Measurements from ENCODE around the gene PLXNA2. TPM values are rescaled to one million over a fixed set of nuclear protein-coding genes. Genes with fewer than 3 reads are reported as not detected.
A peak's percentile ranks its signal among the peaks of the same experiment; 100 is the strongest.

Gene PLXNA2
- total and polyA plus RNA-seq, 2 of the 13 experiments (the other 11 are each of a cell fraction or from before 2014, with no cell fraction given) = 1.1 to 2.1 TPM

- TF ChIP-seq, protein P1, sequence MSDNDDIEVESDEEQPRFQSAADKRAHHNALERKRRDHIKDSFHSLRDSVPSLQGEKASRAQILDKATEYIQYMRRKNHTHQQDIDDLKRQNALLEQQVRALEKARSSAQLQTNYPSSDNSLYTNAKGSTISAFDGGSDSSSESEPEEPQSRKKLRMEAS (IDR thresholded peaks at IDR 0.05) = no peak
- TF ChIP-seq NR2F6 (IDR thresholded peaks at IDR 0.05) (0 out of 2 replicates have a peak, but pooled peaks have one; percentile 21), NR2F6 (CRISPR knock-in tag; IDR thresholded peaks at IDR 0.05) (peak; percentile 44; the same call in 1 of the 2 replicates), TBP (CRISPR knock-in tag; IDR thresholded peaks at IDR 0.05) (no peak), ZNF83 (CRISPR knock-in tag; IDR thresholded peaks at IDR 0.05; ENCODE audit: borderline replicate concordance) (no peak), SALL1 (CRISPR knock-in tag; IDR thresholded peaks at IDR 0.05) (peak; percentile 63), ZFP36L2 (CRISPR knock-in tag; IDR thresholded peaks at IDR 0.05) (no peak), HOMEZ (CRISPR knock-in tag; IDR thresholded peaks at IDR 0.05; ENCODE audit: low read depth) (0 out of 2 replicates have a peak, but pooled peaks have one; percentile 23), ZBTB44 (CRISPR knock-in tag; IDR thresholded peaks at IDR 0.05) (no peak), SOX5 (CRISPR knock-in tag; IDR thresholded peaks at IDR 0.05; ENCODE audit: borderline replicate concordance) (peak; percentile 48; the same call in 1 of the 2 replicates), SIN3B (IDR thresholded peaks at IDR 0.05; ENCODE audit: low read length) (no peak), ZNF530 (CRISPR knock-in tag; IDR thresholded peaks at IDR 0.05; ENCODE audit: low read depth) (no peak), FOSL2 (CRISPR knock-in tag; IDR thresholded peaks at IDR 0.05) (peak; percentile 85)
- TF ChIP-seq, protein P2, sequence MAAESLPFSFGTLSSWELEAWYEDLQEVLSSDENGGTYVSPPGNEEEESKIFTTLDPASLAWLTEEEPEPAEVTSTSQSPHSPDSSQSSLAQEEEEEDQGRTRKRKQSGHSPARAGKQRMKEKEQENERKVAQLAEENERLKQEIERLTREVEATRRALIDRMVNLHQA (CRISPR knock-in tag; IDR thresholded peaks at IDR 0.05) = no peak
- TF ChIP-seq, protein P3, sequence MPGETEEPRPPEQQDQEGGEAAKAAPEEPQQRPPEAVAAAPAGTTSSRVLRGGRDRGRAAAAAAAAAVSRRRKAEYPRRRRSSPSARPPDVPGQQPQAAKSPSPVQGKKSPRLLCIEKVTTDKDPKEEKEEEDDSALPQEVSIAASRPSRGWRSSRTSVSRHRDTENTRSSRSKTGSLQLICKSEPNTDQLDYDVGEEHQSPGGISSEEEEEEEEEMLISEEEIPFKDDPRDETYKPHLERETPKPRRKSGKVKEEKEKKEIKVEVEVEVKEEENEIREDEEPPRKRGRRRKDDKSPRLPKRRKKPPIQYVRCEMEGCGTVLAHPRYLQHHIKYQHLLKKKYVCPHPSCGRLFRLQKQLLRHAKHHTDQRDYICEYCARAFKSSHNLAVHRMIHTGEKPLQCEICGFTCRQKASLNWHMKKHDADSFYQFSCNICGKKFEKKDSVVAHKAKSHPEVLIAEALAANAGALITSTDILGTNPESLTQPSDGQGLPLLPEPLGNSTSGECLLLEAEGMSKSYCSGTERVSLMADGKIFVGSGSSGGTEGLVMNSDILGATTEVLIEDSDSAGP (CRISPR knock-in tag; IDR thresholded peaks at IDR 0.05; ENCODE audit: borderline replicate concordance) = peak; percentile 13; the same call in 1 of the 2 replicates
- TF ChIP-seq, protein P4, sequence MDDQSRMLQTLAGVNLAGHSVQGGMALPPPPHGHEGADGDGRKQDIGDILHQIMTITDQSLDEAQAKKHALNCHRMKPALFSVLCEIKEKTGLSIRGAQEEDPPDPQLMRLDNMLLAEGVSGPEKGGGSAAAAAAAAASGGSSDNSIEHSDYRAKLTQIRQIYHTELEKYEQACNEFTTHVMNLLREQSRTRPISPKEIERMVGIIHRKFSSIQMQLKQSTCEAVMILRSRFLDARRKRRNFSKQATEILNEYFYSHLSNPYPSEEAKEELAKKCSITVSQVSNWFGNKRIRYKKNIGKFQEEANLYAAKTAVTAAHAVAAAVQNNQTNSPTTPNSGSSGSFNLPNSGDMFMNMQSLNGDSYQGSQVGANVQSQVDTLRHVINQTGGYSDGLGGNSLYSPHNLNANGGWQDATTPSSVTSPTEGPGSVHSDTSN (CRISPR knock-in tag; IDR thresholded peaks at IDR 0.05; ENCODE audit: borderline replicate concordance) = no peak
Observed at GRCh38 chr1:208174731-208175507, 69.3 kb downstream of the PLXNA2 start (continued).

All from HepG2 (cell line).